ENCODE measurements around the gene MCL1. TPM values are rescaled to one million over a fixed set of nuclear protein-coding genes. Genes with fewer than 3 reads are reported as not detected.

Gene MCL1
- total RNA-seq, 1 experiment from 2014 or later: 261 TPM

- no peak for DNase-seq
- H3K36me3 Mint-ChIP-seq (ENCODE audit: insufficient read depth, unreplicated experiment): peaks cover 60% of the 10 kb centered on the region
- H3K4me1 Mint-ChIP-seq (ENCODE audit: low read depth, unreplicated experiment): peaks cover 33% of the 10 kb centered on the region
- no peaks in the 10 kb centered on the region for H3K9me3 Mint-ChIP-seq (ENCODE audit: low read depth, unreplicated experiment)
- intact Hi-C loops (cut with micrococcal nuclease; ENCODE audit: unreplicated experiment): no loop called here
- H3K4me3 Mint-ChIP-seq (ENCODE audit: low read depth, unreplicated experiment): no peak overlapping the region
- TF ChIP-seq, protein P1, sequence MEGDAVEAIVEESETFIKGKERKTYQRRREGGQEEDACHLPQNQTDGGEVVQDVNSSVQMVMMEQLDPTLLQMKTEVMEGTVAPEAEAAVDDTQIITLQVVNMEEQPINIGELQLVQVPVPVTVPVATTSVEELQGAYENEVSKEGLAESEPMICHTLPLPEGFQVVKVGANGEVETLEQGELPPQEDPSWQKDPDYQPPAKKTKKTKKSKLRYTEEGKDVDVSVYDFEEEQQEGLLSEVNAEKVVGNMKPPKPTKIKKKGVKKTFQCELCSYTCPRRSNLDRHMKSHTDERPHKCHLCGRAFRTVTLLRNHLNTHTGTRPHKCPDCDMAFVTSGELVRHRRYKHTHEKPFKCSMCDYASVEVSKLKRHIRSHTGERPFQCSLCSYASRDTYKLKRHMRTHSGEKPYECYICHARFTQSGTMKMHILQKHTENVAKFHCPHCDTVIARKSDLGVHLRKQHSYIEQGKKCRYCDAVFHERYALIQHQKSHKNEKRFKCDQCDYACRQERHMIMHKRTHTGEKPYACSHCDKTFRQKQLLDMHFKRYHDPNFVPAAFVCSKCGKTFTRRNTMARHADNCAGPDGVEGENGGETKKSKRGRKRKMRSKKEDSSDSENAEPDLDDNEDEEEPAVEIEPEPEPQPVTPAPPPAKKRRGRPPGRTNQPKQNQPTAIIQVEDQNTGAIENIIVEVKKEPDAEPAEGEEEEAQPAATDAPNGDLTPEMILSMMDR (IDR thresholded peaks at IDR 0.05; ENCODE audit: unreplicated experiment): no peak
- CTCF ChIA-PET: no interaction called here
- no peak overlapping the region for H3K27ac Mint-ChIP-seq (ENCODE audit: unreplicated experiment)
- no TSS peak for BruUV-seq (replicated peaks)
- no peaks in the 10 kb centered on the region for H3K27me3 Mint-ChIP-seq (ENCODE audit: unreplicated experiment)
These were observed 22.3 kb downstream of the MCL1 start for GRCh38 chr1:150557065-150557600.

DNA sequence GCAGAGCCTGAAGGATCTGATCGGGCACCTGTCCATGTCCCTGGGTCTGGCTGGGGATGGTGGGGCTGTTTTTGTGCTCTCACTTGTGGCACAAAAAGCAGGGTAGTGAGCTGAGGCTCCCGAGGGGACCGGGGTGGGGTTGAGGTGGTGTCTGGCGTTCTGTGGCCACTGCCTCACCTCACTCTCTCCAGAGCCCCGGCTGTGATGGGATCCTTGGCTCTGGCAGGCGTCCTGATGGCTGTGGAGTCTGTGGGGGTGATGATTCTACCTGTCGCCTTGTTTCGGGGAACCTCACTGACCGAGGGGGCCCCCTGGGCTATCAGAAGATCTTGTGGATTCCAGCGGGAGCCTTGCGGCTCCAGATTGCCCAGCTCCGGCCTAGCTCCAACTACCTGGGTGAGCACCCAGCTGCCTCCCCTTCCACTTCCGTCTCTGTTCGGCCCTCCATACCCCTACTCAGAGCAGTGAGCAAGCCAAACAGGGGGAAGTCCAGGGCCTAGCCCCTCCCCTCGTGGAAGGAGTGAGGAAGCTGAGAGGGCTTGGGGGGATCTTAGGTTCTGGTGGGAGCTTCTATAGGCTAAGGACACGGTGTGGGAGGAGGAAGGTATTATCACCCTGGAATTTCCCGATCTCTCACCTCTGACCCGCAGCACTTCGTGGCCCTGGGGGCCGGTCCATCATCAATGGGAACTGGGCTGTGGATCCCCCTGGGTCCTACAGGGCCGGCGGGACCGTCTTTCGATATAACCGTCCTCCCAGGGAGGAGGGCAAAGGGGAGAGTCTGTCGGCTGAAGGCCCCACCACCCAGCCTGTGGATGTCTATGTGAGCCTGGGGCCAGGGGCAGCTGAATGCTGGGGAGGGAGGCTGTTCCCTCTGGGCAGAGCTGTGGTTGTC is 23.2 kb downstream of the MCL1 start:
- Mint-ChIP-seq H3K9me3 (ENCODE audit: low read depth, unreplicated experiment) (no peaks in the 10 kb centered on the region), H3K27ac (ENCODE audit: unreplicated experiment) (no peak overlapping the region), H3K4me1 (ENCODE audit: low read depth, unreplicated experiment) (peaks cover 27% of the 10 kb centered on the region), H3K4me3 (ENCODE audit: low read depth, unreplicated experiment) (no peak overlapping the region), H3K36me3 (ENCODE audit: insufficient read depth, unreplicated experiment) (peaks cover 53% of the 10 kb centered on the region), H3K27me3 (ENCODE audit: unreplicated experiment) (no peaks in the 10 kb centered on the region)
- TF ChIP-seq, protein P1 (IDR thresholded peaks at IDR 0.05; ENCODE audit: unreplicated experiment): no peak
- intact Hi-C loops (cut with micrococcal nuclease; ENCODE audit: unreplicated experiment): no loop called here
- CTCF ChIA-PET: no interaction called here
- no TSS peak for BruUV-seq (replicated peaks)
- no peak for DNase-seq

GRCh38 chr1:150555198-150555970 is 24.0 kb downstream of the MCL1 start:
- H3K9me3 Mint-ChIP-seq (ENCODE audit: low read depth, unreplicated experiment): no peaks in the 10 kb centered on the region
- no peak for DNase-seq
- TF ChIP-seq, protein P1 (IDR thresholded peaks at IDR 0.05; ENCODE audit: unreplicated experiment): no peak
- no peak overlapping the region for H3K27ac Mint-ChIP-seq (ENCODE audit: unreplicated experiment)
- CTCF ChIA-PET: interaction anchor here (0.7 kb wide), 1 partner anchor 426 kb away, joined by 4 read pairs; no protein-coding TSS in a partner anchor
- H3K4me1 Mint-ChIP-seq (ENCODE audit: low read depth, unreplicated experiment): peaks cover 21% of the 10 kb centered on the region
- peaks cover under 1% of the 10 kb centered on the region for H3K27me3 Mint-ChIP-seq (ENCODE audit: unreplicated experiment)
- intact Hi-C loops (cut with micrococcal nuclease; ENCODE audit: unreplicated experiment): no loop called here
- H3K36me3 Mint-ChIP-seq (ENCODE audit: insufficient read depth, unreplicated experiment): peaks cover 53% of the 10 kb centered on the region
- no peak overlapping the region for H3K4me3 Mint-ChIP-seq (ENCODE audit: low read depth, unreplicated experiment)
- BruUV-seq (replicated peaks): no TSS peak

DNA sequence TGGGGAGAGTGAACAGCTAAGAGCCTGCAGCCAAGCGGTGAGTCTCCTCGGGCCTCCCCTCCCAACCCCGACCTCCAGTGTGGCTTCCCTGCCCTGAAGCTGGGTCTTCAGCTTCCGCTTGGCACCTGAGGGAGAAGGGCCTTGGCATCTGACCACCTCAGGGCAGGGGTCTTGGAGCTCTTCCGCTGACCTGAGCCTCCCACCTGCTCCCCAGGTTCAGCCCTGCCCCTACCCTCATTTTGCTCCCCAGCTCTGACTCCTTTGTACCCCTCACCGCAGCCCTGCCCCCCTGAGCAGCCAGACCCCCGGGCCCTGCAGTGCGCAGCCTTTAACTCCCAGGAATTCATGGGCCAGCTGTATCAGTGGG is 25.3 kb downstream of the MCL1 start:
- CTCF ChIA-PET: interaction anchor here (0.5 kb wide), 1 partner anchor 306 kb away, joined by 8 read pairs; no protein-coding TSS in a partner anchor
- BruUV-seq (replicated peaks): no TSS peak
- peaks cover 14% of the 10 kb centered on the region for H3K27me3 Mint-ChIP-seq (ENCODE audit: unreplicated experiment)

More for the DNA sequence above, 25.3 kb downstream of the MCL1 start:
- H3K4me1 Mint-ChIP-seq (ENCODE audit: low read depth, unreplicated experiment): peaks cover 22% of the 10 kb centered on the region
- H3K9me3 Mint-ChIP-seq (ENCODE audit: low read depth, unreplicated experiment): no peaks in the 10 kb centered on the region
- H3K27ac Mint-ChIP-seq (ENCODE audit: unreplicated experiment): no peak overlapping the region
- intact Hi-C loops (cut with micrococcal nuclease; ENCODE audit: unreplicated experiment): no loop called here
- DNase-seq: no peak
- no peak overlapping the region for H3K4me3 Mint-ChIP-seq (ENCODE audit: low read depth, unreplicated experiment)
- H3K36me3 Mint-ChIP-seq (ENCODE audit: insufficient read depth, unreplicated experiment): peaks cover 57% of the 10 kb centered on the region
- TF ChIP-seq, protein P1 (IDR thresholded peaks at IDR 0.05; ENCODE audit: unreplicated experiment): no peak

Measured in Calu3 (cell line).